ENCODE measurements around the gene SAMD11.
"Not testable (repeated sequence)": the region's sequence is repeated elsewhere in the genome, so short reads cannot be mapped to it uniquely, and the experiment has no call there.

SAMD11 gene

GRCh38 chr1:946811-947210 is 23.1 kb downstream of the SAMD11 start:
- not testable (repeated sequence) for DNase-seq

GRCh38 chr1:947958-948357 is 24.2 kb downstream of the SAMD11 start:
- no peak for DNase-seq

GRCh38 chr1:950268-950667 is 26.5 kb downstream of the SAMD11 start:
- no peak for DNase-seq

- no peak for DNase-seq
These were observed 27.2 kb downstream of the SAMD11 start for GRCh38 chr1:950881-951280.

- no peak for DNase-seq
These were observed 27.6 kb downstream of the SAMD11 start for GRCh38 chr1:951364-951763.

- no peak for DNase-seq
These were observed 28.5 kb downstream of the SAMD11 start for GRCh38 chr1:952201-952600.

- DNase-seq, result no peak
These were observed 28.9 kb downstream of the SAMD11 start for GRCh38 chr1:952603-953002.

GRCh38 chr1:953524-954320 is 30.0 kb downstream of the SAMD11 start:
- no peak for DNase-seq

GRCh38 chr1:954927-955326 is 31.2 kb downstream of the SAMD11 start:
- DNase-seq, result no peak

GRCh38 chr1:955474-955873 is 31.8 kb downstream of the SAMD11 start:
- no peak for DNase-seq

- DNase-seq, result no peak
These were observed 32.9 kb downstream of the SAMD11 start for GRCh38 chr1:956636-957035.

- peak; percentile 100 for DNase-seq
These were observed 35.4 kb downstream of the SAMD11 start, which contains the start of gene NOC2L for GRCh38 chr1:958823-959730. Gene NOC2L (minus strand): TSS chr1:959256. CDS start chr1:959240, 16 bp downstream.

GRCh38 chr1:959731-960362 is 36.1 kb downstream of the SAMD11 start:
- no peak for DNase-seq

- DNase-seq, result peak; percentile 89 to 90
These were observed 36.8 kb downstream of the SAMD11 start, which contains the start of gene KLHL17 for GRCh38 chr1:960363-961131. Gene KLHL17 (plus strand): TSS chr1:960584. CDS start chr1:960694, 110 bp downstream.

GRCh38 chr1:961132-961669 is 37.5 kb downstream of the SAMD11 start:
- DNase-seq, result peak in 1 of 2 experiments; percentile 41

GRCh38 chr1:962381-963300 is 38.9 kb downstream of the SAMD11 start:
- DNase-seq, result no peak

GRCh38 chr1:963301-963651 is 39.6 kb downstream of the SAMD11 start:
- no peak for DNase-seq

GRCh38 chr1:963746-964525 is 40.2 kb downstream of the SAMD11 start:
- no peak for DNase-seq

GRCh38 chr1:964691-965525 is 41.2 kb downstream of the SAMD11 start:
- no peak for DNase-seq

Data from activated T-cell treated with anti-CD3 and anti-CD28 coated beads, Interleukin-2, amount 50 U/mL, for 48 hours (primary cell).